CD4-positive, alpha-beta T cell treated with Interleukin-17A for 1 hour (primary cell): Measurements from ENCODE around the gene GALP.
"Not testable (repeated sequence)": the region's sequence is repeated elsewhere in the genome, so short reads cannot be mapped to it uniquely, and the experiment has no call there.

Experiments
- DNase-seq: peaks from one replicate; pipeline ENCODE4 v3.0.0-alpha.2; 2020

Gene GALP

DNA sequence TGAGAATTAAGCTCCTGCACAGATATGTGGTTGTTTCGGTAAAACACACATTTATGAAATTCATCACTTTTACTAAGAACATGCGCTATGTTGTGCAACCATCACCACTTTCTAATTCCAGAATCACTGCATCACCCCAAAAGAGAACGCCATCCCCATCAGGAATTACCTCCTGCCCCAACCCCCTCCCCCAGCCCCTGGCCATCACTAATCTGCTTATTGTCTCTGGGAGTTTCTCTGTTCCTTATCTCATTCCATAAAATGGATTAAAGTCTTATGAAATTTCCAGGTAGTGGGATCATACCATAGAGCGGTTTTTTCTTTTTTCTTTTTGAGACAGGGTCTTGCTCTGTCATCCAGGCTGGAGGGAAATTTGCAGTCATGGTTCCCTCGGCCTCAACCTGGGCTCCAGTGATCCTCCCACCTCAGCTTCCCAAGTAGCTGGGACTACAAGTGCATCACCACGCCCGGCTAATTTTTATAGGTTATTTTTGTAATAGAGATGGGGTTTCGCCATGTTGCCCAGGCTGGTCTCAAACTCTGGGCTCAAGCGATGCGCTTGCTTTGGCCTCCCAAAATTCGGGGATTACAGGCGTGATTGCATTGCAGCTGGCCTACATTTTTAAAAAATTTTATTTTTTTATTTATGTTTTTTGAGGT, 18.3 kb downstream of the GALP start:
- no peak for DNase-seq

DNA sequence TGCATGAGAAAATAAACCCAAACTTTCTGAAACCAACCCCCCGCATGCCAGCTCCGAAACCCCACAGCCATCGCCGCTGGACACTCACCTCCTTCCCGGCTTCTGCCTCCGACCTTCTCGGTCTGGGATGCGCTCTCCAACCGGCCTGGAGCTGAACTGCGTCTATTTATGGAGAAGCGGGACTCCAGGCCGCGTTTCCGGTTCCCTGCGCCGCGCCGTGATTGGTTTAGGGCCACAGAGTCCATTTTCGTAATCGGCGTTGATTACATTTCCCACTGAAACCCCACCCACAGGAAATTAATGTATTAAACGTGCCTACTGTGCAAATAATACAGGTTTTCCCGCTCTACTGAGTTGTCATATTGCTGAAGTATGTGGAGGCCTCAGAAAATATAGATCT, 21.8 kb downstream of the GALP start, which contains the start of gene ZSCAN5B:
TSS of gene ZSCAN5B (minus strand) at position 138 of the 400 bp plus-strand sequence. CDS start 4,731 bp downstream, outside the sequence.
- not testable (repeated sequence) for DNase-seq

DNA sequence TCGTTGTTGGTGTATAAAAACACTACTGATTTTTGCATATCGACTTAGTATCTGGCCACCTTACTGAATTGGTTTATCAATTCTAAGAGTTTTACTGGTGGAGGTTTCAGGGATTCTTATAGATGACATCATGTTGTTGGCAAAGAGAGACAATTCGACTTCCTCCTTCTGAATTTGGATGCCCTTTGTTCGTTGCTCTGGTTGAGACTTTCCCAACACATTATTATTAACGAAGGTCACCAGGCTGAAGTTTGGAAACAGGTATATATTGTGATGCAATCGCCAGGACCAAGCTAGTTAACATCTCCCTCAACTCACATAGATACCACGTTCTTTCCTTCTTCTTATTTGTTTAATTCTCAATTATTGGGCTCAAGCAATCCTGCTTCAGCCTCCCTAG, 23.9 kb downstream of the GALP start:
- DNase-seq: no peak

DNA sequence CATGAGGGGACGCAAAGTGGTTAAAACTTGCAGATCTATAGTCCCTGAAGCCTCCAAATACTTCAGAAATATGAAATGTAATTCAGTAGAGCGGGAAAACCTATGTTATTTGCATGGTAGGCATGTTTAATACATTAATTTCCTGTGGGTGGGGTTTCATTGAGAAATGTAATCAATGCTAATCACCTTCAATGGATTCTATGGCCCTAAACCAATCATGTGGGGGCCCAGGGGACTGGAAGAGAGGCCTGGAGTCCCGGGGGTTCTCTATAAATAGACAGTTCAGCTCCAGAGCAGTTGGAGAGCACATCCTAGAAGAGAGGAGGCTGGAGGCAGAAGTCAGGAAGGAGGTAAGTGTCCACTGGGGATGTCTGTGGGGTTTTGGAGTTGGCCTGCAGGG, 26.2 kb downstream of the GALP start, which contains the start of gene ZSCAN5C:
TSS of gene ZSCAN5C (plus strand) at position 301 of the 400 bp plus-strand sequence. CDS start 3,641 bp downstream, outside the sequence.
- DNase-seq: no peak

DNA sequence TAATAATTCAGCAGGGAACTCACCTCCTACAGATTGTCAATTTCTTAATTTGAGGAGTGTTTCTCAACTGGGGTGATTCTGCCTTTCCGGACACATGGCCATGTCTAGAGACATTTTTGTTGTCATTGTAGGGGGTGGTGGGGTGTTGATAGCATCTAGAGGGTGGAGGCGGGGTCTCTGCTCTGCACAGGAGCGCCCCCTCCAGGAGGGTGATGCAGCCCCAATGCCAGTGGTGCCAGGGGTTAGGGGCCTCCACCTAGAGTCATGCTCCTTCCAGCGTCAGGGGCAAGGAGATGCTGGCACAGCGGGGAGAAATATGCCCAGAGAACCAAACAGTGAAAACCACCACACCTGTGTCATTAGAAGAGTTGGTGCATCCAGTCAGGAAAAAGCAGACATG, 31.8 kb downstream of the GALP start:
- not testable (repeated sequence) for DNase-seq

DNA sequence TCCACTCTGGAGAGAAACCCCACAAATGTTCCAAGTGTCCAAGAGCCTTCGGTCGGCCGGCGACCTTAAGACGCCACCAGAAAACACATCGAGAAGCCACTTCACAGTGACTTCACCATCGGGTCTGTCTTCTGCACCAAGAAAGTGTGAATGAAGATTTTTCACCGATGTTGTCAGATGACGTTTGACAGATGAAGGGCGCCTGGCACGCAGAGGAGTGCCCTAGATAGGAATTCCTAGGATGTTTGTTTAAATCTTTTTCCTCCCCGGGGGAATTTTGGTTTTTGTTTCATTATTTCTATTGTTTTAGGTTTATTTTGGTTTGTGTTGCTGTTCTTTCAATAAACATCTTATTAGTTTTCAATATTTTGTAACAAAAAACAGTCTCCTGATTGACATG, 33.3 kb downstream of the GALP start:
- DNase-seq: no peak

DNA sequence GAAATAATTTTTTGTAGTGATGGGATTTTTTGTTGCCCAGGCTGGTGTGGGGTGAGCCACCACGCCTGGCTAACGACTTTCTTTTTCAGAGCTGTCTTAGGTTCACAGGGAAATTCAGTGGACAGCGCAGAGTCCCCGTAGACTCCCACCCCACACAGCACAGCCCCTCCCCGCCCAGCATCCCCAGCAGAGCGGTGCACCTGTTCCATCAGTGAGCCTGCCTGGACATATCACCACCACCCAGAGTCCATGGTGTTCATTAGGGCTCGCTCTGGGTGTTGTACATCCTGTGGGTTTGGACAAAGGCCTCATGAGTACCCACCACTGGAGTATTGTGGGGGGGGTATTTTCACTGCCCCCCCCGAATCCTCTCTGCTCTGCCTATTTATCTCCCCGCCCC, 34.2 kb downstream of the GALP start:
- DNase-seq: not testable (repeated sequence)

DNA sequence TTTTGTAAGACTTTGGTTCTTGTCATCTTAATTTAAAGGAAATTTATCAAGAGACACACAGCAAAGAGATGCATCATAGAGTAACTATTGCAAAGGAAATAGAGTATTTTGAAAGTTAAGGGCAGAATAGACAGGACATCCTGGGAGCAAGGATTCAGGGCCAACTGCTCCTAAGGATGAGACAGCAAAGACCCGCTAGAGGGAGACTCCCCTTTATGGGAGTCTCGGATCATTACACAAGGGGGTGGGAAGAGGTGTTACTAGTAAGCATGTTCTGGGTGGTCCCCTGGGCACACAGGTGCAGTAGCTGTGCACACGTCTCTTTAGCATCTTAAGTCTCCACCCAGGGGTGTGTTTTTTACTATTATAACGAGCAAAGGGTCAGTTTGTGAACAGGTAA, 35.9 kb downstream of the GALP start:
- no peak for DNase-seq

DNA sequence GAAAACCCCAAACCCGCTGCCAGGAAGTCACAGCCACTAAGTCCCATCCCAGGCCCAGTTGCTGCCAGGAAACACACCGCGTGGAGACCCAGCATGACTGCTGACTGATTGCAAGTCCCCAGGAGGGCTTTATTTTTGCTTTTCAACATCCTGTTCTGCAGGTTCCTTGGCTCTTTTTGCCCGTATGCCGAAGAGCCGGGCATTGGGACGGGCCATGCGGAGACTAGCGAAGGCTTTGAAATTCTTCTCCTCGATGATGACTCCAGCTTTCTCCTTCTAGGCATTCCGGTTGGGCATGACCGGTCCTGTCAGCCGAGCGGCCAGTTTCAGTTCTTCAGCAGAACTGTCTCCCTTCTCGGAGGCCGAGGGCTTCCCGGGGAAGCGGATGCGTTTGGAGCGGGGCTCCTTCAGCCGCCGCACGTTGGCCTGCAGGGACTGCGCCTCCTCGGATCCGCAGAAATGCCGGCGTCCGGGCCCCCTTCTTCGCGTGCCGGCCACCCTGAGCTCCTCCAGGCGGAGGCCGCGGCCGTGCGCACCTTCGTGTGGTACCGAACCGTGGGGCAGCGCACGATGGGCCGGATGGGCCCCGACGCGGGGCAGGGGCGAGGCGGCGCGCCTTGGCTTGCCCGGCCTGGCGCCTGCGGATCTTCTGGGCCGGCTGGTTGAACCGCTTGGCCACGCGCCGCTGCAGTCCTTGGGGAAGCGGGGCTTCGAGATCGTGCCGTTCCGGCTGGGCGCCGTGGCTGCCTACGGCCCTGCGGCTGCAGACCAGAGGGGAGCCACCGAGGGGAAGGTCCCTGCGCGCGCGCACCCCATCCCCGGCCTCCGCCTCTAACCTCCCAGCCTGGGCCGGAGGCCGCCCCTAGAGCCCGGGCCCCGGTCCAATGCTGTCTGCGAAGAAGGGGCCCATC, 41.5 kb downstream of the GALP start:
- DNase-seq: no peak

DNA sequence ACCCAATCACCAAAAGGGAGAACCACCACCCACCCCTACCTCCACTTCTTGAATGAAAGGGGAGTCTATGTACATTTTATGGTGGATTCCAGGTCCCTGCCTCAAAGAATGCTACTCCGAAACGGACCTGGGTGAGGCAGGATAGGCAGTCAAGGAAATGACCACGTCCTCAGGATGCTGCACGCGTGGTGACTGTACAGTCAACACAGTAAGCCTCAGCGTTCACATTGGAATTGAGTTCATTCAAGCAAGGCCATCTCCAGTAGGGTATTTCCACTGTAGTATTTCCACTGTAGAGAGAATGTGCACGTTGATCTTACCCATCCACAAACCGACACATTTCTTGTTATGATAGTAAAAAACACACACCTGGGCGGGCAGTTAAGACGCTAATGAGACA, 43.2 kb downstream of the GALP start:
- DNase-seq: no peak

DNA sequence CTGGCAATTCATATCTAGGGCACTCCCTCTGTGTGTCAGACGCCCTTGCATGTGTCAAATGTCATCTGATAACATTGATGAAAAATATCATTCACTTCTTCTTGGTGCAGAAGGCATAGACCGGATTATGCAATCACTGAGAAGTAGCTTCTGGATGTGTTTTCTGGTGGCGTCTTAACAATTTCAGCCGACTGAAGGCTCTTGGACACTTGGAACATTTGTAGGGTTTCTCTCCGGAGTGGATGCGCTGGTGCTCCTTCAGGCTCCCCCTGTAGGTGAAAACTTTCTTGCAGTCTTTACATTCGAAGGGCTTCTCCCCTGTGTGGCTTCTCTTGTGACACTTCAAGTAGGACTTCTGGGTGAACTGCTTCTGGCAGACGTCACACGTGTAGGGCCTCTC, 45.6 kb downstream of the GALP start:
- not testable (repeated sequence) for DNase-seq

DNA sequence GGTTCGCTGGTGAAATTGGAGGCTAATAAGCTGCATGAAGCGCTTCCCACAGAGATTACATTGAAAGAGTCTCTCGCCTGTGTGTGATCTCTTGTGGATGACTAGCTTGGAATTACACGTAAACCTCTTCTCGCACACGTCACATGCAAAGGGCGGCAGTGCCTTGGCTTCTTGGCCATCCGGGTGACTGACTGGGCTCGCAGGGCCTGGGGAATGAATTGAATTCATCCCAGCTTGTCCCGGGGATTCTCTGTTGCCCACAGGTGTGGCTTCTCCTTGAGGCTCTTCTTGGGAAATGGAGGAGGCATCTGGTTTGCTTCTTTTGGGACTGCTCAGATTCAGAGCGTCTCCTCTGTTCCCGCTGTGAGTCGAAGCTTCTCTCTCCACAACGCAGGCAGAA, 46.0 kb downstream of the GALP start:
- no peak for DNase-seq

DNA sequence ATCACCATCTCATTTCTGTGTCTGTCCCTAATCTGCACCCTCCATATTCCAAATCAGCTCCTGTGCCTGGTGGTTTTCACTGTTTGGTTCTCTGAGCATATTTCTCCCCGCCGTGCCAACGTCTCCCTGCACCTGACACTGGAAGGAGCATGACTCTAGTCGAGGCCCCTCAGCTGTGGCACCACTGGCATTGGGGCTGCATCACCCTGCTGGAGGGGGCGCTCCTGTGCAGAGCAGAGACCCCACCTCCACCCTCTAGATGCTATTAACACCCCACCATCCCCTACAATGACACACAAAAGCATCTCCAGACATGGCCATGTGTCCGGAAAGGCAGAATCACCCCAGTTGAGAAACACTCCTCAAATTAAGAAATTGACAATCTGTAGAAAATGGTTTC, 47.1 kb downstream of the GALP start:
- no peak for DNase-seq

DNA sequence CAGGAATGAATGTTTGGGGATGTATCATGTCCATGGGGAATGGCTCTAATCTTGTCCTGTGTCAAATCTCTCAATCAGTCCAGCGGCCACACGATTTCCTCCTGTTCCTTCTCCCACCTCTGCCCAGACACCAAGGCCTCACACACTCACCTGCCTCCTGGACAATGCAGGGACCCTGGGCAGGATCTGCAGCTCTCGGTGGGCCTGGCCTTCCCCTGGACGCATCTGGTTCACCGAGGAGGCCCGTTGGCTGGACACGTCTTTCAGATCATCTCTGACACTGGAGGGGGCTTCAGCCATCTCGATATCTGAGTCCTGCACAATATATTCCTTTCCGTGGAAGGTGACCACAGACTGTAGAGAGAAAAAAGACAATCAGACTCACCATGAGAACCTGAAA, 47.7 kb downstream of the GALP start:
- no peak for DNase-seq
